Measurements from ENCODE around the gene IFNA21.
"Not testable (repeated sequence)": the region's sequence is repeated elsewhere in the genome, so short reads cannot be mapped to it uniquely, and the experiment has no call there.

The IFNA21 gene
- 0 to 0.12 (median 0) reads per million in 18 experiments for total RNA-seq

DNA sequence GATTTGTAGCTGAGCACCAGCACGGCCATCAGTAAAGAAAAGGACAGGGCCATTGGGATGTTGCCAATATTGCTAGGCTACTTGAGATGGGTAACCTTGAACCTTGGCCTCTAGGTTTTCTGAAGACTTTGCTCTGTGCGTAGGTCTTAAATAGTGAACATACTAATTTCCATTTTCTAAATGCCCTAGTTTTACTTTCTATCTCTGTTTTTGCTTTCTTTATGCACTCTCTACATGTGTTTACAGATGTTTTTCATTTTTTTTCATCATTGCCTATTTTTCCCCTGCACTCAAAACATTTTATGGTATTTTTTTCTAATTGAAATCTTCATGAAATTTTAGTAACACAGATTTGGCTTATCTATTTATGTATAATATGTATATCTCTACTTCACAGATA lies at the start of gene IFNA21:
Gene IFNA21 (minus strand): TSS at position 101 of the 400 bp plus-strand sequence. CDS start 48 bp downstream, at position 53.
- DNase-seq, result not testable (repeated sequence)

DNA sequence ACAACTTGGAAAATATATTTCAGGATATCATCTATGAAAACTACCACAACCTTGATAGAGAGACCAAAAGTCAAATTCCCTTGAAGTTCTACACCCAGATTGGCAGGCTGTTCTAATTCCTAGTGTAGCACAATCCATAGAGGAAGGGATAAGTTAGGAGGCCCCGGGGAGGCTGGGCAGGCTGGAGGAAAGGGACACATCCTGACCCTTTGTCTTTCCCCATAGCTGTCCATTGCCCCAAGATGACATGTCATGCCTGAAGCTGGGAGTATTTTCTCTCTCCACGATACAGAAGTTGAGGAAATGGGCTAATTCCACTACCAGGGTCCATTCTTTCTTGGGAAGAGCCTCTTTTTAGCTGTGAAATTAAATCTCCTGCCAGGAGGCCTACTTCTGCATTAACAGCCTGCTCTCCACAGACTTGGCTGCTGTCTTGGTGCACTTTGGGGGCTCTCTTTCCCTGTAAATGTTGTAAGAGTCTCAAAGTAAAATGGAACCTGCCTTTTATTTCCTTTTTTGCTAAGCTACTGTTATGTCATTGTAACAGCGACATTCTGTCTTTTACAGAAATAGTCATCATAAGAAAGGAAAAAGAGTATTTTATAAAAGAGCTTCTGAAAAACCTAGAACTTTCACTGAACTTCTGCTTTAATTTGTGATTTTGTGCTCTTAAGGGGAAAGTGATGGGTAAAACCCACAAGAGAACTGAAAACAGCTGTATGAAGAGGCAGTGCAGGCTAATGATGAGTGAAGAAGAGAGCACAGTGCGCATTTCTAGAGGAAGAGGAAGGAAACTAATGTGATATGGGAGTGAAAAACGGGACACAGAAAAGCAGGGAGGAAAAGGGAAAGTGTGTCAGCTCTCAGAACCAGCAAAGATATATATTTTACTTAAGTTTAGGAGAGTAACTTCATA lies 47.2 kb upstream of the IFNA21 start:
- DNase-seq, result peak; percentile 43 to 67

DNA sequence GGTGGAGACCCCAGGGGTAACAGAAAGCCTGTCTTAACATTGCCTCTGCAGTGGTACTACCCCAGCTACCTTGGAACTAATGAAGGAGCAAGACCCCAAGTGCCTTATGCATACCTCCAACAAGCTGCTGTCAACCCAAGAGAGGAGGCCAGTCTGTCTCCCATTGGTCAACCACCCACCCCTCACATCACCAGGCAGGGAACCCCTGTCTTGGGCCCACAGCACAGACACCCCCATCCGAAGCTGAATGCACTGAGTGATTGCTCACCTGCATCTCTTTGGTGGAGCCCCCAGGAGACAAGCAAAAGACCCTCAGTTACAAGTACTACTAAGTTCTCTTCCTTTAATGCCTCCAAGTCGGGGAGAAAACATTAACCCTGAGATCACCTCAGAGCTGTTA lies 45.7 kb upstream of the IFNA21 start:
- not testable (repeated sequence) for DNase-seq

DNA sequence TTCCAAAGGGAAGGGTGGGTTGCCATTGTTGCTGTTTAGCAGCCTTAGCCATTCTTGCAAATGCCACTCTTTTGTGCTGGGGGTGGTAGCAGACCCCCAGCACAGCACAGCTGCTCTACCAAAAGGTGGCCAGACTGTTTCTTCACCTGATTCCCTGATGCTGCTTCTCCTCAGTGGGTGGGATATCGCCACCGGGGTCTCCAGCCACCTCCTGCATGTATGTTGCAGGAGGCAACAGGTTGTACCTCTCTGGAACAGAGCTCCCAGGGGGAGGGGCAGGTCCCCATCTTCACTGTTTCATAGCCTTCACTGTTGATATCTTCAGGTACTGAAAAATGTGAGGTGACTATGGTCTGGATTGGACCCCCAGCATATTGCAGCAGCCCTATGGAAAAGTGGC lies 44.3 kb upstream of the IFNA21 start:
- not testable (repeated sequence) for DNase-seq

DNA sequence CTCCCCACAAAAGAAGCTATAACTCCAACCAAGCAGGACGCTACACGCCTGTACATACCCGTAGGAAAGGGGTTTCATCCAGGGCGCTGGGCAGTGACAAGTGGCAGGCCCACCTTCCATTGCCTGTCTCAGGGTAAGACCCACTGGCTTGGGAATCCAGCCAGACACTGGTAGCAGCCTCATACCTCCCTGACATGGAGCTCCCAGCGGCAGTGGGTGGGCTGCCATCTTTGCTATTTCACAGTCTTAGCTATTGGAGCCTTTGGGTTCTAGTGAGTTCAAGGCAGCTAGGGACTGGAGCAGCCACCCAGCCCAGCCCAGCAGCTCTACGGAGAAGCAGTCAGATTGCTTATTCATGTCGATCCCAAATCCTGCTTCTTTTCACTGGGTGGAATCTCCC lies 43.9 kb upstream of the IFNA21 start:
- DNase-seq, result no peak

DNA sequence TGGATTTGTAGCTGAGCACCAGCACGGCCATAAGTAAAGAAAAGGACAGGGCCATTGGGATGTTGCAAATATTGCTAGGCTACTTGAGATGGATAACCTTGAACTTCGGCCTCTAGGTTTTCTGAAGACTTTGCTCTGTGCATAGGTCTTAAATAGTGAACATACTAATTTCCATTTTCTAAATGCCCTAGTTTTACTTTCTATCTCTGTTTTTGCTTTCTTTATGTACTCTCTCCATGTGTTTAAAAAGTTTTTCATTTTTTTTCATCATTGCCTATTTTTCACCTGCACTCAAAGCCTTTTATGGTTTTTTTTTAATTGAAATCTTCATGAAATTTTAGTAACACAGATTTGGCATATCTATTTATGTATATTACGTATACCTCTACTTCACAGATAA lies 40.6 kb upstream of the IFNA21 start, which contains the start of gene IFNA10:
Gene IFNA10 (minus strand): TSS at position 101 of the 400 bp plus-strand sequence. CDS start 46 bp downstream, at position 55.
- DNase-seq, result not testable (repeated sequence)

DNA sequence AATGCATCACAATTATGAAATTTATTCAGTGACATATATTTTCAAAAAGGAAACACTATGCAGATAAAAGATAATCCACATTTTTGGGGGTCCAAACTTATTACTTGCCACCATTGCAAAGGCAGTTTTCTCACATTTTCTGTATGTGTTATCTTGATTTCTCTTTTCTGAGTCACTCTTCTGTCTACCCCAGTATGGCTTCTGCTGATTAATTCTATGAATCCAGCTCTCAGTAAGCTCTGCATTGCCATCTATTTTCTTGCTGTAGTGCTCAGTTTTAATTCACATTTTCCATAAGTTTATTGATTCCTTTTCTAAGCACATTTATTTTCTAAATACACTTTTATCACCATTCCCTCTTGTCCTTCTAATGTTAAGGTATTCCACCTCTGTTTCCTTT lies 38.7 kb upstream of the IFNA21 start:
- DNase-seq, result no peak

DNA sequence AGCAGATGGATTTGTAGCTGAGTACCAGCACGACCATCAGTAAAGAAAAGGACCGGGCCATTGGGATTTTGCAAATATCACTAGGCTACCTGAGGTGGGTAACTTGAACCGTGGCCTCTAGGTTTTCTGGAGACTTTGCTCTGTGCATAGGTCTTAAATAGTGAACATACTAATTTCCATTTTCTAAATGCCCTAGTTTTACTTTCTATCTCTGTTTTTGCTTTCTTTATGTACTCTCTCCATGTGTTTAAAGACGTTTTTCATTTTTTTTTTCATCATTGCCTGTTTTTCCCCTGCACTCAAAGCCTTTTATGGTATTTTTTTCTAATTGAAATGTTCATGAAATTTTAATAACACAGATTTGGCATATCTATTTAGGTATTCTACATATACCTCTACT lies 35.6 kb upstream of the IFNA21 start, which contains the start of gene IFNA7:
Gene IFNA7 (minus strand): TSS at position 101 of the 400 bp plus-strand sequence. CDS start 40 bp downstream, at position 61.
- DNase-seq, result not testable (repeated sequence)

DNA sequence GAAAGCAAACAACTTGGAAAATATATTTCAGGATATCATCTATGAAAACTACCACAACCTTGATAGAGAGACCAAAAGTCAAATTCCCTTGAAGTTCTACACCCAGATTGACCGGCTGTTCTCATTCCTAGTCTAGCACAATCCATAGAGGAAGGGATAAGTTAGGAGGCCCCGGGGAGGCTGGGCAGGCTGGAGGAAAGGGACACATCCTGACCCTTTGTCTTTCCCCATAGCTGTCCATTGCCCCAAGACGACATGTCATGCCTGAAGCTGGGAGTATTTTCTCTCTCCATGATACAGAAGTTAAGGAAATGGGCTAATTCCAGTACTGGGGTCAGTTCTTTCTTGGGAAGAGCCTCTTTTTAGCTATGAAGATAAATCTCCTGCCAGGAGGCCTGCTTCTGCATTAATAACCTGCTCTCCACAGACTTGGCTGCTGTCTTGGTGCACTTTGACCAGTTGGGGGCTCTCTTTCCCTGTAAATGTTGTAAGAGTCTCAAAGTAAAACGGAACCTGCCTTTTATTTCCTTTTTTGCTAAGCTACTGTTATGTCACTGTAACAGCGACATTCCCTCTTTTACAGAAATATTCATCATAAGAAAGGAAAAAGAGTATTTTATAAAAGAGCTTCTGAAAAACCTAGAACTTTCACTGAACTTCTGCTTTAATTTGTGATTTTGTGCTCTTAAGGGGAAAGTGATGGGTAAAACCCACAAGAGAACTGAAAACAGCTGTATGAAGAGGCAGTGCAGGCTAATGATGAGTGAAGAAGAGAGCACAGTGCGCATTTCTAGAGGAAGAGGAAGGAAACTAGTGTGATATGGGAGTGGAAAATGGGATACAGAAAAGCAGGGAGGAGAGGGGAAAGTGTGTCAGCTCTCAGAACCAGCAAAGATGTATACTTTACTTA lies 28.7 kb upstream of the IFNA21 start:
- peak; percentile 56 to 76 for DNase-seq

DNA sequence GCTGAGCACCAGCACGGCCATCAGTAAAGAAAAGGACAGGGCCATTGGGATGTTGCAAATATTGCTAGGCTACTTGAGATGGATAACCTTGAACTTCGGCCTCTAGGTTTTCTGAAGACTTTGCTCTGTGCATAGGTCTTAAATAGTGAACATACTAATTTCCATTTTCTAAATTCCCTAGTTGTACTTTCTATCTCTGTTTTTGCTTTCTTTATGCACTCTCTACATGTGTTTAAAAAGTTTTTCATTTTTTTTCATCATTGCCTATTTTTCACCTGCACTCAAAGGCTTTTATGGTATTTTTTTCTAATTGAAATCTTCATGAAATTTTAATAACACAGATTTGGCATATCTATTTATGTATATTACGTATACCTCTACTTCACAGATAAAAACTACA lies 21.0 kb upstream of the IFNA21 start, which contains the start of gene IFNA4:
Gene IFNA4 (minus strand): TSS at position 101 of the 400 bp plus-strand sequence. CDS start 56 bp downstream, at position 45.
- not testable (repeated sequence) for DNase-seq

DNA sequence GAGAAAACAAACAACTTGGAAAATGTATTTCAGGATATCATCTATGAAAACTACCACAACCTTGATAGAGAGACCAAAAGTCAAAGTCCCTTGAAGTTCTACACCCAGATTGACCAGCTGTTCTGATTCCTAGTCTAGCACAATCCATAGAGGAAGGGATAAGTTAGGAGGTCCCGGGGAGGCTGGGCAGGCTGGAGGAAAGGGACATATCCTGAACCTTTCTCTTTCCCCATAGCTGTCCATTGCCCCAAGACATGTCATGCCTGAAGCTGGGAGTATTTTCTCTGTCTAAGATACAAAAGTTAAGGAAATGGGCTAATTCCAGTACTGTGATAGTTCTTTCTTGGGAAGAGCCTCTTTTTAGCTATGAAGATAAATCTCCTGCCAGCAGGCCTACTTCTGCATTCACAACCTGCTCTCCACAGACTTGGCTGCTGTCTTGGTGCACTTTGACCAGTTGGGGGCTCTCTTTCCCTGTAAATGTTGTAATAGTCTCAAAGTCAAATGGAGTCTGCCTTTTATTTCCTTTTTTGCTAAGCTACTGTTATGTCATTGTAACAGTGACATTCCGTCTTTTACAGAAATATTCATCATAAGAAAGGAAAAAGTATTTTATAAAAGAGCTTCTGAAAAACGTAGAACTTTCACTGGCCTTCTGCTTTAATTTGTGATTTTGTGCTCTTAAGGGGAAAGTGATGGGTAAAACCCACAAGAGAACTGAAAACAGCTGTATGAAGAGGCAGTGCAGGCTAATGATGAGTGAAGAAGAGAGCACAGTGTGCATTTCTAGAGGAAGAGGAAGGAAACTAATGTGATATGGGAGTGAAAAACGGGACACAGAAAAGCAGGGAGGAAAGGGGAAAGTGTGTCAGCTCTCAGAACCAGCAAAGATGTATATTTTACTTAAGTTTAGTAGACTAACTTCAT lies 16.6 kb upstream of the IFNA21 start:
- peak; percentile 71 to 81 for DNase-seq

DNA sequence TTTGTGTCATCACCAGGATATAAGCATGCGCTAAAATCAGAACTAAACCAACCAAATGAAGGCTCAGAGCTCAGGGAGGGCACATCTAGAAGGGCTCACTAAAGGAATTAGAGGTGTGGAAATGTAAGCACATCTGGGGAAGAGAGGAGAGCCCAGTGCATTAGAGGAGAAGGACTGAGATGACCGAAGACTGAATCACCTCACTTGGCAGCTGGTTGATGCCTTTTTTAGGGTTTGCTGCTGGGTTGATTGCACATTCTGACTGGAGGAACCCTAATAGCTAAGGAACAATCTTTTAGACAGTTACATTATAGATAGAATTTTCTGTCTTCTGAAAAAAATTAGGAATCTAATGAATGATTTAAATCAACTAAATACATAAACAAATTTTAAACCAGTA lies 8.2 kb upstream of the IFNA21 start:
- no peak for DNase-seq

DNA sequence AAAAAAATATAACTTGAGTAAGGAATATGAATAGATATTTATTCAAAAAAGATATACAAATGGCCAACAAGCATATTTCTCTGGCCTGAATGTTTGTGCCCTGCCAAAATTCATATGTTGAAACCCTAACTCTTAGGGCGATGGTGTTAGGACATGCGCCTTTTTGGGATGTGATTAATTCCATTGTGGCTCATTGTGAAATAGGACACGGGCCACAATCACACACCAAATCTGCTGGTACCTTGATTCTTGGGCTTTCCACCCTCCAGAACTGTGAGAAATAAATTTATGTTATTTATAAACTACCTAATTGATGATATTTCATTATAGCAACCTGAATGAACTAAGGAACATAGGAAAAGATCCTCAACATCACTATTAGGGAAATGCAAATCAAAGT lies 5.7 kb upstream of the IFNA21 start:
- no peak for DNase-seq

DNA sequence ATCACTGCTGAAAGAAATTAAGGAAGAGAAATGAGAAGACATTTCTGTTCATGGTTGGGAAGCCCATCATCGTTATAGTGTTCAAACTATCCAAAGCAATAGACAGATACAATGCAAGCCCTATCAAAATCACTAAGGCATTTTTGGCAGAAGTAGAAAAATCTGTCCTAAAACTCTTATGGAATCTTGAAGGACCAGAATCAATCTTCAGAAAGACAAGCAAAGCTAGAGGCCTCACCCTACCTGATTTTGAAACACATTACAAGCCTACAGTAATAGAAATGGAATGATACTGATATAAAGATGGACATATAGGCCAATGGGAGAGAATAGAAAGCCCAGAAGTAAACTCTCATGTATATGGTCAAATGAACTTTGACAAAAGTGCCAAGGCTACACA lies 4.9 kb upstream of the IFNA21 start:
- no peak for DNase-seq

DNA sequence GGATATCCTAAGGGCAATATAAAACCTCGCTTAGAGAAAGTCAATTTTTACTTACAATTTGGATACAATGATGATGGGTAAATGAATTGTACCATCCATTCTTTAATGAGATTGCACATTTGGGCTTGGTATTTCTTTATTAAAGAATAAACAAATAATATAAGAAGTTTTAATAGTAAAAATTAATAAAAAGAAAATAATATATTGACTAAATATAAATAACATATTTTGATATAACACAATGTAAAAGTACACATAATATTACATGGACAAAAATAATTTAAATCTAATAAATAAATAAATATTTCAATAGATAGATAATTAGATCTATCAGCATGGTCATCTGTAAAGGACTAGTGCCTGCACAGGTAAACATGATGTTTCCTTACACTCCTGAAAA lies 944 bp downstream of the IFNA21 start:
- no peak for DNase-seq

DNA sequence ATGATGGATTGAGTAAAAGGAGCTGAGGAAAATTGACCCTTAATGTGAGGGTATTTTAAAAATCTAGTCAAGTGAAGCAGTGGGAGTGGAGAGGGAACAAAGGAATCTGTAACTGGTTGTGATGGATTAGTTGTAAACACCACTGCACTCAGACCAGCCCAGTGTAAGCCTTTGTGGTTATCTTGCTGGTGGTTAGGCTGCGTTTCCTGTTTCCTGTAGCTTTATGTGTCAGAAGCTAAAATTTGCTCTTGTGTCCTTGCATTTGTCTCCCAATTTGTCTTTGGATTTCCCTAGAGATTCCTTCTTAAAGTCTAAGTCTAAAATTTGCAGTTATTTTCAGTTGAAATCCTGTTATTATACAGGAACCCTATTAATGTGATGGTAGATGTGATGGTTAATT lies 6.3 kb downstream of the IFNA21 start:
- DNase-seq, result peak; percentile 43 to 56

DNA sequence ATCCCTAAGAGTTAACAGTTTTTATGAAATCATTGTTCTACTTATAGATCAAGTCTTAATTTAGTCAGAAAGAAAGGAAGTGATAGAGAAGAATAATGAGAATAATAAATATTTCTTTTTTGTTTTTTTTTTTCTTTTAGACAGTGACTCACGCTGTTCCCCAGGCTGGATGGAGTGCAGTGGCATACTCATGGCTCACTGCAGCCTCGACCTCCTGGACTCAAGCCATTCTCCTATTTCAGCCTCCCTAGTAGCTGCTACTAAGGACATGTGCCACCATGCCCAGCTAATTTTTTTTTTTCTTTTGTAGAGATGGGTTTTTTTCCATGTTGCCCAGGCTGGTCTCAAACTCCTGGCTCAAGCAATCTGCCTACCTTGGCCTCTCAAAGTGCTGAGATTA lies 11.0 kb downstream of the IFNA21 start:
- no peak for DNase-seq

DNA sequence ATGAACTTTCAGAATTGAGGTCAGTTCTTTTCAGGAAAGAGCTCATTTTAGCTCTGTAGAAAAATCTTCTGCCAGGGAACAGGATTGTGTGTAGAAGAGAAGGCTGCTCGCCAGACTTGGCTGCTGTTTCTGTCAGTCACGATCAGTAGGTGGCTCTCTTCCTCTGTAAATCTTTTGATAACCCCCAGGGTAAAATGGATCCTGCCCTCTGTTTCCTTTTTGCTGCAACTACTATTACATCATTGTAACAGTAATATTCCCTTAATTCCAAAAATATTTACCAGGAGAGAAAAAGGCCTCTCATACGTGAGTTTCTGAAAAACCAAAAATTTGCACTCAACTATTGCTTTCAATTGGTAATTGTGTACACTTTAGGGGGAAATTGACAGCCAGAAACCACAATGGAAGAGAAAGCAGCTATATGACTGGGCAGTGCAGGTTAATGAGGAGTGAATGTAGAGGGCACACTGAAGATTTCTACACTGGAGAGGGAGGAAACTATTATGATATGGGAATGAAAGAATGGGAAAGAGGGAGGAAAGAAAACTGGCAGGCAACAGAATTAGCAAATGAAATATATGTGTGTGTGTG lies 12.3 kb downstream of the IFNA21 start:
- peak; percentile 44 to 46 for DNase-seq

DNA sequence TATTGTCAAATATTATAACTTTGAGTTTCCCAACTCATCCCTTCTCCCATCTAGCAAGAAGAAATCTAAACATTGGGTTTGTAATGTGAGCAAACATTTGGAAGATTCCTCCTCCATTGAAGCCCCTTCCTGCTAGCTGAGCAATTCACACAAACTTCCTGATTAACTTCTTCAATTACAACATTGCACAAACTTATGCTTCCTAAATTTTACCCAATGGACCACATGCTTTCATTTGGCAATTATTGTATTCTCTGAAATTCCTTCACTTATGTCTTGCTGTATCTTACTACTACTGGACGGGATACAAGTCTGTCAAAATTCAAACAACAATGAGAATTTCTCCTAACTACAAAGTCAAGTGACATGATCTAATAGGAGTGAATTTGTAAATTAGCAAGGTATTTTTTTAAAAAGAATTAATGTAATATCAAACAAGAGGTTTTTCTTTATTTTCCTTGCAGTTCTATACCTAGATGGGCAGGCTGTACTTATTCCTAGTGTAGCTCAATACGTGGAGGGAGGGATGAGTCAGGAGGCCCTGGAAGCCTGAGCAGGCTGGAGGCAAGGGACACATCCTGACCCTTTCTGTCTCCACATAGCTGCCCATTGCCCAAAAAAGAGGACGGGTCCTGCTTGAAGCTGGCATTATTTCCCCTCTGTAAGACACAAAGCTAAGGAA lies 13.0 kb downstream of the IFNA21 start:
- peak; percentile 56 to 83 for DNase-seq

DNA sequence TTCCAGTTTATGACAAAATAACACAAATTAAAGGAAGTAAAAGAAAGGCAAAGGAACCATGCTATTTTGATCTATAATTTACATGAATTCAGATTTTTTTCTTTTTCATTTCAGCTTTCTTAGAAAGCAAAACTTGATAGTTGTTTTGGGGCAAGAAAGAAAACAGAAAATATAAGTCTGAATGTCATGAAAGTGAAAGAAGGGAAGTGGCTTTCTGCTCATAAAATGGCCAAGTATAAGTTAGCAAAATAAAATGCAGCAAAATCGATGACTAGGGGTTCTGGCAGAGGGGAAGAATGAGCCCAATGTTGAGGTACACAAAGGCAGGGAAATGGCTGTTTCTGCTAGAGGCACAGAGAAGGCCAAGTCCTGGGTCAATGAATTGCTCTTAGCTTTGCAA lies 21.9 kb downstream of the IFNA21 start:
- DNase-seq, result peak in 1 of 2 donors; percentile 30
